ENCODE data around the gene CTTNBP2NL. TPM values are rescaled to one million over a fixed set of nuclear protein-coding genes. Genes with fewer than 3 reads are reported as not detected.
"Not testable (repeated sequence)": the region's sequence is repeated elsewhere in the genome, so short reads cannot be mapped to it uniquely, and the experiment has no call there.

CTTNBP2NL gene
- total RNA-seq, 3 donors from 2014 or later: 61.4 to 90.2 (median 79.6) TPM

GRCh38 chr1:112446411-112446810, 50.4 kb downstream of the CTTNBP2NL start:
- H3K4me1 ChIP-seq (ENCODE audit: low read depth): no peaks in the 10 kb centered on the region
- ATAC-seq (no peak), DNase-seq (no peak)
- intact Hi-C loops (cut with DNase I, micrococcal nuclease): no loop called here
- no peak for TF ChIP-seq CTCF (IDR thresholded peaks at IDR 0.05)
- H3K4me3 ChIP-seq: no peak overlapping the region
- H3K36me3 ChIP-seq (ENCODE audit: low read depth): no peaks in the 10 kb centered on the region
- no peaks in the 10 kb centered on the region for H3K9me3 ChIP-seq

- H3K36me3 ChIP-seq (ENCODE audit: low read depth): no peaks in the 10 kb centered on the region
- no peak overlapping the region for H3K4me3 ChIP-seq
- H3K9me3 ChIP-seq: no peaks in the 10 kb centered on the region
- H3K4me1 ChIP-seq (ENCODE audit: low read depth): no peaks in the 10 kb centered on the region
- TF ChIP-seq CTCF (IDR thresholded peaks at IDR 0.05): no peak
- no peak for DNase-seq
- intact Hi-C loops (cut with DNase I, micrococcal nuclease): no loop called here
- no peak for ATAC-seq
Measured at GRCh38 chr1:112448904-112449629, 53.1 kb downstream of the CTTNBP2NL start.

GRCh38 chr1:112449630-112449983, 53.6 kb downstream of the CTTNBP2NL start:
- Histone ChIP-seq H3K4me1 (ENCODE audit: low read depth) (no peaks in the 10 kb centered on the region), H3K4me3 (no peak overlapping the region), H3K36me3 (ENCODE audit: low read depth) (no peaks in the 10 kb centered on the region), H3K9me3 (no peaks in the 10 kb centered on the region)
- DNase-seq (no peak), ATAC-seq (peak; percentile 53)
- intact Hi-C loops (cut with DNase I, micrococcal nuclease): no loop called here
- no peak for TF ChIP-seq CTCF (IDR thresholded peaks at IDR 0.05)

- DNase-seq: no peak
- TF ChIP-seq CTCF (IDR thresholded peaks at IDR 0.05): no peak
- Histone ChIP-seq H3K4me1 (ENCODE audit: low read depth) (no peaks in the 10 kb centered on the region), H3K4me3 (no peak overlapping the region), H3K9me3 (no peaks in the 10 kb centered on the region), H3K36me3 (ENCODE audit: low read depth) (no peaks in the 10 kb centered on the region)
- no peak for ATAC-seq
- intact Hi-C loops (cut with DNase I, micrococcal nuclease): loop anchor here in 1 of 2 donors (5.0 kb wide), 1 partner anchor 48 kb away; no protein-coding TSS in a partner anchor
Measured at GRCh38 chr1:112450773-112451172, 54.8 kb downstream of the CTTNBP2NL start.

- not testable (repeated sequence) for H3K36me3 ChIP-seq (ENCODE audit: low read depth); H3K4me1 ChIP-seq (ENCODE audit: low read depth); H3K9me3 ChIP-seq; H3K4me3 ChIP-seq; DNase-seq; ATAC-seq
- intact Hi-C loops (cut with DNase I, micrococcal nuclease): loop anchor here in 1 of 2 donors (5.0 kb wide), 1 partner anchor 49 kb away; no protein-coding TSS in a partner anchor
Measured at GRCh38 chr1:112451301-112451700, 55.3 kb downstream of the CTTNBP2NL start.

GRCh38 chr1:112453876-112454275, 57.9 kb downstream of the CTTNBP2NL start:
- ATAC-seq (no peak), DNase-seq (no peak)
- no peaks in the 10 kb centered on the region for H3K9me3 ChIP-seq
- TF ChIP-seq CTCF (IDR thresholded peaks at IDR 0.05): no peak
- no peaks in the 10 kb centered on the region for H3K4me1 ChIP-seq (ENCODE audit: low read depth)
- H3K4me3 ChIP-seq: no peak overlapping the region
- H3K36me3 ChIP-seq (ENCODE audit: low read depth): peaks cover 4% of the 10 kb centered on the region
- intact Hi-C loops (cut with DNase I, micrococcal nuclease): loop anchor here in 1 of 2 donors (5.0 kb wide), 1 partner anchor 52 kb away; no protein-coding TSS in a partner anchor
